ENCODE results near the gene GPR153. TPM values are rescaled to one million over a fixed set of nuclear protein-coding genes. Genes with fewer than 3 reads are reported as not detected.

The GPR153 gene
- total and polyA plus RNA-seq, 7 donors: 0.49 to 3.5 (median 2.2) TPM

GRCh38 chr1:6245086-6245868 lies 15.6 kb downstream of the GPR153 start:
- no peak overlapping the region for H3K27ac ChIP-seq
- WGBS, 3 donors: 1 to 2% (median 1%) methylated on average over 58 to 79 of the region's 79 CpGs
- H3K27me3 ChIP-seq (ENCODE audit: insufficient read depth in 3 of 3, low read length in 2 of 3): peaks cover 0 to 90% (median 26%) of the 10 kb centered on the region in 3 donors
- DNase-seq: peak; percentile 82 to 89
- no peaks in the 10 kb centered on the region for H3K36me3 ChIP-seq (ENCODE audit: insufficient read depth in 1 of 2, low read depth in 1 of 2)
- H3K4me3 ChIP-seq: no peak overlapping the region
- intact Hi-C loops (cut with DNase I): loop anchor here (2.0 to 5.0 kb wide), 2 partner anchors 162 to 192 kb away; no protein-coding TSS in a partner anchor
- peak; percentile 86 to 90 (median 87) for ATAC-seq
- peaks cover 5% of the 10 kb centered on the region for H3K4me1 ChIP-seq
- no peaks in the 10 kb centered on the region for H3K9me3 ChIP-seq
- TF ChIP-seq, protein P1, sequence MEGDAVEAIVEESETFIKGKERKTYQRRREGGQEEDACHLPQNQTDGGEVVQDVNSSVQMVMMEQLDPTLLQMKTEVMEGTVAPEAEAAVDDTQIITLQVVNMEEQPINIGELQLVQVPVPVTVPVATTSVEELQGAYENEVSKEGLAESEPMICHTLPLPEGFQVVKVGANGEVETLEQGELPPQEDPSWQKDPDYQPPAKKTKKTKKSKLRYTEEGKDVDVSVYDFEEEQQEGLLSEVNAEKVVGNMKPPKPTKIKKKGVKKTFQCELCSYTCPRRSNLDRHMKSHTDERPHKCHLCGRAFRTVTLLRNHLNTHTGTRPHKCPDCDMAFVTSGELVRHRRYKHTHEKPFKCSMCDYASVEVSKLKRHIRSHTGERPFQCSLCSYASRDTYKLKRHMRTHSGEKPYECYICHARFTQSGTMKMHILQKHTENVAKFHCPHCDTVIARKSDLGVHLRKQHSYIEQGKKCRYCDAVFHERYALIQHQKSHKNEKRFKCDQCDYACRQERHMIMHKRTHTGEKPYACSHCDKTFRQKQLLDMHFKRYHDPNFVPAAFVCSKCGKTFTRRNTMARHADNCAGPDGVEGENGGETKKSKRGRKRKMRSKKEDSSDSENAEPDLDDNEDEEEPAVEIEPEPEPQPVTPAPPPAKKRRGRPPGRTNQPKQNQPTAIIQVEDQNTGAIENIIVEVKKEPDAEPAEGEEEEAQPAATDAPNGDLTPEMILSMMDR (IDR thresholded peaks at IDR 0.05): peak; percentile 80

DNA sequence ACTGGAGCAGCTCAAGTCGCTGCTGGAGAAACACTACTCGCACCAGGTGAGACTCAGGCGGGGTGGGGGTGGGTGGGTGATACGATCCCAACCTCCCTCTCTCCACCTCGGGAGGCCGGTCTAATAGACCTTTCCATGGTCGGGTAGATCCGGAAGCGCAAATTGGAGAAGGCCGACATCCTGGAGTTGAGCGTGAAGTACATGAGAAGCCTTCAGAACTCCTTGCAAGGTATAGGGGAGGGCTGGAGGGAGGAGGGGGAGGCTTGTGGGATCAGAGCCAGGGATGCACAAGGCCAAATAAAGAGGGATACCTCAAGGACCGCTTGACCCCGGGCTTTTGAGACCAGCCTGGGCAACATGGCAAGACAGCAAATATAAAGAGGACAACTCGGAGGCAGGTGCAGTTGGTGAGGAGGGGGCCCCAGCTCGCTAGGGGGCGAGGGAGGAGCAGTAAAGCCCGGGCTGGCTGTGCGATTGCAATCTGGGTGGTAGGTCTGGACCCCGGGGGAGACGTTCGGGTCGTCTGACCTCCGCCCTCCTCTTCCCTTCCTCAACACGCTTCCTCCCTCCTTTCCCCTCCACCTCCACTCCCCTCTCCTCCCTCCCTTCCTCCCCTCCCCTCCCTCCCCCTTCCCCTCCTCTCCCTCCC lies 16.4 kb downstream of the GPR153 start:
- DNase-seq: peak in 1 of 2 donors; percentile 40
- H3K27me3 ChIP-seq (ENCODE audit: insufficient read depth in 3 of 3, low read length in 2 of 3): peaks cover 0 to 90% (median 24%) of the 10 kb centered on the region in 3 donors
- TF ChIP-seq, protein P1 (IDR thresholded peaks at IDR 0.05): no peak

GRCh38 chr1:6243993-6244392 lies 16.9 kb downstream of the GPR153 start, which contains the start of gene HES3:
Gene HES3 (plus strand): TSS chr1:6244179. CDS start chr1:6244366, 187 bp downstream.
- no peak within 1 kb of the TSS for H3K4me3 ChIP-seq
- ATAC-seq: no peak
- H3K36me3 ChIP-seq (ENCODE audit: insufficient read depth in 1 of 2, low read depth in 1 of 2): no peaks in the 10 kb centered on the region
- no peak within 1 kb of the TSS for H3K27ac ChIP-seq
- no peaks in the 10 kb centered on the region for H3K9me3 ChIP-seq
- peak in 1 of 2 donors; percentile 42 for DNase-seq
- peaks cover 0 to 89% (median 24%) of the 10 kb centered on the region in 3 donors for H3K27me3 ChIP-seq (ENCODE audit: insufficient read depth in 3 of 3, low read length in 2 of 3)
- TF ChIP-seq, protein P1 (IDR thresholded peaks at IDR 0.05): no peak
- 2 to 5% (median 4%) methylated on average over 14 to 16 of the region's 16 CpGs for WGBS, 3 donors
- H3K4me1 ChIP-seq: peaks cover 5% of the 10 kb centered on the region
- intact Hi-C loops (cut with DNase I): loop anchor here (2.0 to 5.0 kb wide), 3 partner anchors 37 to 192 kb away; partner anchors contain the start of gene RNF207 (in 1 of the 2)

More for the DNA sequence above, 16.4 kb downstream of the GPR153 start:
- no peak for ATAC-seq
- Histone ChIP-seq H3K4me3 (no peak overlapping the region), H3K36me3 (ENCODE audit: insufficient read depth in 1 of 2, low read depth in 1 of 2) (no peaks in the 10 kb centered on the region), H3K9me3 (no peaks in the 10 kb centered on the region), H3K4me1 (peaks cover 5% of the 10 kb centered on the region), H3K27ac (no peak overlapping the region)
- 2% methylated on average over 21 to 24 of the region's 24 CpGs for WGBS, 3 donors
- intact Hi-C loops (cut with DNase I): loop anchor here (2.0 to 5.0 kb wide), 4 partner anchors 37 to 192 kb away; partner anchors contain the start of gene RNF207 (in 1 of the 2)

DNA sequence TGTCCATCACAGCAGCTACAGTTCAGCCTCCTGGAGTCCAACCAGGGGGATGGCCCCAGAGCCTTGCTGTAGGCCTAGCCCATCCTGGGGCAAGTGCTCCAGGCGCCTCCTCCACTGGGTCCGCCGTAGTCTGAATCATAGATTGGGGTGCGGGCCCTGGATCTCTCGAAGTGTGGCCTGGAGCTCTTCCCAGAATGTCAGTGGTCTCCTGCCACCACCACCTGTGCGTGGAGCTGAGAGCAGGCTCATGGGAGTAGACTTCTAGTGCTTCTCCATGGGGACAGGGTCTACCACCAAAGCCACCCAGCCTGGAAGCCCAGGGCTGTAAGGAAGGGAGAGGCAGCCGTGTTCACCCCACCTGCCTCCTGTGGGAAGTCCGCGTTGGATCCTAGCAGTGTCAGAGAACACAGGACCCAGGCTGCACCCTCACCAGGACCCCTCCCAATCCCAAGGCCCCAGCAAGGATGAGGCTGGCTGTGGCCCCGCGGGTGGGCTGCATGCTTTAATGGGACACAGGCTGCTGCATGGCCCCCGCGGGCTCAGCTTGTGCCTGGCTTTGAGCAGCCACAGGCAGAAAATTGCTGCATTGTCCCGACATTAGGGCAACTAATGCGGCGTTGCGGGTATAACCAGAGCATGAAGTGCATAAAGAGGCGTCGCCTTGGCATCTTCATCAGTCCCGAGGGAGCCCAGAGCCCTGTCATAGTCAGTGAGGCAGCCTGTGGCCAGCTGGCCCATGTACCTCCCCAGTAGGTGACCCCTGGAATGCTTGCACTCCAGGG lies 17.7 kb downstream of the GPR153 start:
- intact Hi-C loops (cut with DNase I): loop anchor here (5.0 kb wide), 2 partner anchors 36 to 191 kb away; partner anchors contain the start of gene RNF207 (in 1 of the 2)
- Histone ChIP-seq H3K4me3 (no peak overlapping the region), H3K27me3 (ENCODE audit: insufficient read depth in 3 of 3, low read length in 2 of 3) (peaks cover 0 to 82% (median 24%) of the 10 kb centered on the region in 3 donors), H3K27ac (no peak overlapping the region), H3K9me3 (no peaks in the 10 kb centered on the region), H3K4me1 (peaks cover 5% of the 10 kb centered on the region), H3K36me3 (ENCODE audit: insufficient read depth in 1 of 2, low read depth in 1 of 2) (no peaks in the 10 kb centered on the region)
- TF ChIP-seq, protein P1 (IDR thresholded peaks at IDR 0.05): no peak
- no peak for ATAC-seq
- peak in 1 of 2 donors; percentile 36 for DNase-seq
- WGBS, 3 donors: 14 to 17% (median 16%) methylated on average over 20 of the region's 20 CpGs

Data from psoas muscle (tissue), 8 donors.